Adipocyte (in vitro differentiated cells): ENCODE results near the gene TRAM2.

Source experiments
- DNase-seq: peaks from one replicate; pipeline ENCODE4 v3.0.0-alpha.2; 2015; ENCODE audit warnings: low read depth
- H3K27me3 ChIP-seq: replicated peaks from 2 replicates; pipeline ENCODE4 v1.7.0; 2013; ENCODE audit warnings: mild to moderate bottlenecking, low read length, moderate library complexity; ENCODE audit not compliant: control insufficient read depth, insufficient read depth
- H3K36me3 ChIP-seq: 2 replicates; pipeline ENCODE4 v1.7.0; 2013; ENCODE audit warnings: low read length, mild to moderate bottlenecking, moderate library complexity; ENCODE audit not compliant: control insufficient read depth, insufficient read depth, severe bottlenecking
- H3K4me1 ChIP-seq: 2 replicates; pipeline ENCODE4 v1.7.0; 2013; ENCODE audit warnings: mild to moderate bottlenecking, low read length, moderate library complexity; ENCODE audit not compliant: control insufficient read depth, insufficient read depth
- H3K4me3 ChIP-seq: 2 replicates; pipeline ENCODE4 v1.7.0; 2013; ENCODE audit warnings: mild to moderate bottlenecking, low read length, moderate library complexity
- H3K9ac ChIP-seq: 2 replicates; pipeline ENCODE4 v1.7.0; 2013; ENCODE audit warnings: mild to moderate bottlenecking, low read length, moderate library complexity
- H3K9me3 ChIP-seq: 2 replicates; pipeline ENCODE4 v1.7.0; 2013; ENCODE audit warnings: mild to moderate bottlenecking, low read length, moderate library complexity; ENCODE audit not compliant: control insufficient read depth

The TRAM2 gene

GRCh38 chr6:52535711-52536423 is 41.0 kb downstream of the TRAM2 start:
- Histone ChIP-seq H3K4me1 (peaks cover 44% of the 10 kb centered on the region), H3K36me3 (peaks cover 36% of the 10 kb centered on the region), H3K4me3 (no peak overlapping the region), H3K9ac (no peak overlapping the region), H3K27me3 (no peaks in the 10 kb centered on the region), H3K9me3 (no peaks in the 10 kb centered on the region)
- no peak for DNase-seq

GRCh38 chr6:52534966-52535390 is 41.9 kb downstream of the TRAM2 start:
- Histone ChIP-seq H3K27me3 (no peaks in the 10 kb centered on the region), H3K9ac (no peak overlapping the region), H3K4me1 (peaks cover 35% of the 10 kb centered on the region), H3K36me3 (peaks cover 44% of the 10 kb centered on the region), H3K9me3 (no peaks in the 10 kb centered on the region), H3K4me3 (no peak overlapping the region)
- no peak for DNase-seq

GRCh38 chr6:52534363-52534762 is 42.5 kb downstream of the TRAM2 start:
- Histone ChIP-seq H3K4me1 (peaks cover 29% of the 10 kb centered on the region), H3K9ac (no peak overlapping the region), H3K27me3 (no peaks in the 10 kb centered on the region), H3K4me3 (no peak overlapping the region), H3K36me3 (peaks cover 51% of the 10 kb centered on the region), H3K9me3 (no peaks in the 10 kb centered on the region)
- DNase-seq = no peak

GRCh38 chr6:52533491-52533890 is 43.4 kb downstream of the TRAM2 start:
- Histone ChIP-seq H3K4me1 (peaks cover 20% of the 10 kb centered on the region), H3K9me3 (no peaks in the 10 kb centered on the region), H3K4me3 (no peak overlapping the region), H3K36me3 (peaks cover 57% of the 10 kb centered on the region), H3K9ac (no peak overlapping the region), H3K27me3 (no peaks in the 10 kb centered on the region)
- DNase-seq = no peak

- Histone ChIP-seq H3K9ac (no peak overlapping the region), H3K9me3 (no peaks in the 10 kb centered on the region), H3K4me3 (no peak overlapping the region), H3K4me1 (peaks cover 10% of the 10 kb centered on the region), H3K36me3 (peaks cover 63% of the 10 kb centered on the region), H3K27me3 (no peaks in the 10 kb centered on the region)
- DNase-seq = no peak
These were observed 44.4 kb downstream of the TRAM2 start for GRCh38 chr6:52532457-52532856.

- H3K36me3 ChIP-seq = peaks cover 63% of the 10 kb centered on the region
- no peak overlapping the region for H3K9ac ChIP-seq
- no peak overlapping the region for H3K4me3 ChIP-seq
- no peaks in the 10 kb centered on the region for H3K9me3 ChIP-seq
- DNase-seq = no peak
- H3K27me3 ChIP-seq = no peaks in the 10 kb centered on the region
- H3K4me1 ChIP-seq = peaks cover 3% of the 10 kb centered on the region
These were observed 45.0 kb downstream of the TRAM2 start for GRCh38 chr6:52531834-52532233.

- no peak overlapping the region for H3K4me3 ChIP-seq
- no peak for DNase-seq
- H3K9ac ChIP-seq = no peak overlapping the region
- no peaks in the 10 kb centered on the region for H3K9me3 ChIP-seq
- no peaks in the 10 kb centered on the region for H3K27me3 ChIP-seq
- H3K4me1 ChIP-seq = peaks cover 3% of the 10 kb centered on the region
- H3K36me3 ChIP-seq = peaks cover 63% of the 10 kb centered on the region
These were observed 45.5 kb downstream of the TRAM2 start for GRCh38 chr6:52531396-52531795.

GRCh38 chr6:52530351-52530750 is 46.5 kb downstream of the TRAM2 start:
- H3K4me3 ChIP-seq = no peak overlapping the region
- no peaks in the 10 kb centered on the region for H3K9me3 ChIP-seq
- peaks cover 3% of the 10 kb centered on the region for H3K4me1 ChIP-seq
- H3K9ac ChIP-seq = no peak overlapping the region
- no peak for DNase-seq
- no peaks in the 10 kb centered on the region for H3K27me3 ChIP-seq
- H3K36me3 ChIP-seq = peaks cover 56% of the 10 kb centered on the region

- no peak overlapping the region for H3K9ac ChIP-seq
- no peaks in the 10 kb centered on the region for H3K9me3 ChIP-seq
- H3K4me1 ChIP-seq = peaks cover 3% of the 10 kb centered on the region
- H3K36me3 ChIP-seq = peaks cover 45% of the 10 kb centered on the region
- no peak for DNase-seq
- no peaks in the 10 kb centered on the region for H3K27me3 ChIP-seq
- H3K4me3 ChIP-seq = no peak overlapping the region
These were observed 47.5 kb downstream of the TRAM2 start for GRCh38 chr6:52529311-52529710.

- Histone ChIP-seq H3K36me3 (peaks cover 48% of the 10 kb centered on the region), H3K9me3 (no peaks in the 10 kb centered on the region), H3K9ac (no peak overlapping the region)
These were observed 49.4 kb downstream of the TRAM2 start for GRCh38 chr6:52527436-52527835.

GRCh38 chr6:52526634-52527033 is 50.2 kb downstream of the TRAM2 start:
- no peak overlapping the region for H3K4me3 ChIP-seq
- no peak overlapping the region for H3K9ac ChIP-seq
- H3K9me3 ChIP-seq = no peaks in the 10 kb centered on the region
- no peaks in the 10 kb centered on the region for H3K27me3 ChIP-seq
- H3K4me1 ChIP-seq = peaks cover 26% of the 10 kb centered on the region
- DNase-seq = no peak
- H3K36me3 ChIP-seq = peaks cover 41% of the 10 kb centered on the region

More at GRCh38 chr6:52527436-52527835, 49.4 kb downstream of the TRAM2 start:
- H3K4me3 ChIP-seq = no peak overlapping the region
- peaks cover 18% of the 10 kb centered on the region for H3K4me1 ChIP-seq
- no peak for DNase-seq
- no peaks in the 10 kb centered on the region for H3K27me3 ChIP-seq

- DNase-seq = no peak
- H3K9me3 ChIP-seq = no peaks in the 10 kb centered on the region
- peaks cover 35% of the 10 kb centered on the region for H3K36me3 ChIP-seq
- peaks cover 40% of the 10 kb centered on the region for H3K4me1 ChIP-seq
- H3K27me3 ChIP-seq = no peaks in the 10 kb centered on the region
- no peak overlapping the region for H3K9ac ChIP-seq
- no peak overlapping the region for H3K4me3 ChIP-seq
These were observed 51.9 kb downstream of the TRAM2 start for GRCh38 chr6:52524918-52525317.
